Endothelial cell of umbilical vein (primary cell): ENCODE data around the gene CHID1. TPM values are rescaled to one million over a fixed set of nuclear protein-coding genes. Genes with fewer than 3 reads are reported as not detected.

Experiments
- BruUV-seq: library from RNA; stranded (reverse); fragments of 400-500 nt; replicated peaks from 2 replicates; lab custom pipeline; 2021; lab: Mats Ljungman, UMichigan
- CTCF ChIA-PET: fragments of 300-600, 350-600 bp; sonication (Branson Sonifier 250); formaldehyde crosslinking; loops from one replicate; lab custom pipeline; 2021; ENCODE audit warnings: antibody characterized with exemption, inconsistent platforms; lab: Charles Lee
- POLR2A ChIA-PET: fragments of 300-600, 350-600 bp; sonication (Branson Sonifier 250); formaldehyde crosslinking; loops from one replicate; lab custom pipeline; 2021; ENCODE audit warnings: antibody characterized with exemption, inconsistent platforms; lab: Charles Lee
- DNase-seq: peaks from one replicate; pipeline ENCODE4 v3.0.0-alpha.2; 2011; ENCODE audit warnings: low read depth, low spot score
- FAIRE-seq: peaks from 2 replicates; lab custom pipeline; 2011; peaks lifted over from hg19 to GRCh38; lab: Jason Lieb, UNC
- H2AFZ ChIP-seq: 2 replicates; pipeline ENCODE4 v1.6.0; 2012; ENCODE audit warnings: low read depth, low read length, control low read depth, inconsistent platforms
- H3K27ac ChIP-seq: 2 replicates; pipeline ENCODE4 v1.5.1; 2011; ENCODE audit warnings: low read depth, mild to moderate bottlenecking, control low read depth, low read length, moderate library complexity; ENCODE audit not compliant: insufficient read depth
- H3K27me3 ChIP-seq, 2 experiments: 2 replicates each; pipeline versions ENCODE4 v1.6.0 to v1.6.1; 2011; ENCODE audit warnings: low read length in 2 of 2, mixed read lengths in 1 of 2; ENCODE audit not compliant: control insufficient read depth in 2 of 2, insufficient read depth in 2 of 2
- H3K36me3 ChIP-seq, 2 experiments: 2 replicates in 1 of 2; 3 replicates in 1 of 2; pipeline ENCODE4 v1.5.1; 2011; ENCODE audit warnings: low read length in 2 of 2, mild to moderate bottlenecking in 1 of 2, moderate library complexity in 1 of 2; ENCODE audit not compliant: control insufficient read depth in 2 of 2, insufficient read depth in 2 of 2; ENCODE audit errors: extremely low read depth in 1 of 2
- H3K4me1 ChIP-seq: 3 replicates; pipeline ENCODE4 v1.5.1; 2011; ENCODE audit warnings: mild to moderate bottlenecking, low read length; ENCODE audit not compliant: control insufficient read depth, insufficient read depth; ENCODE audit errors: extremely low read depth
- H3K4me2 ChIP-seq: 2 replicates; pipeline ENCODE4 v1.6.1; 2011; ENCODE audit warnings: low read length, control low read depth, mixed read lengths; ENCODE audit not compliant: insufficient read depth
- H3K4me3 ChIP-seq, 3 experiments: fragments of 200-600 bp in 1 of 3; sonication (generic), shearing (Covaris generic) in 1 of 3; replicated peaks in 1 of 3; 2 replicates each; pipeline ENCODE4 v1.5.1; 2011 to 2016; ENCODE audit warnings: control low read depth in 3 of 3, low read length in 3 of 3, mild to moderate bottlenecking in 2 of 3, inconsistent platforms in 1 of 3, low read depth in 1 of 3, moderate library complexity in 1 of 3; ENCODE audit not compliant: insufficient read depth in 1 of 3
- H3K79me2 ChIP-seq: 2 replicates; pipeline ENCODE4 v1.6.0; 2012; ENCODE audit warnings: low read length, inconsistent platforms; ENCODE audit not compliant: control insufficient read depth, insufficient read depth
- H3K9ac ChIP-seq: replicated peaks from 2 replicates; pipeline ENCODE3; 2011; ENCODE audit warnings: low read length, control low read depth; ENCODE audit not compliant: insufficient read depth; ENCODE audit errors: extremely low read depth
- H3K9me1 ChIP-seq: replicated peaks from 3 replicates; pipeline ENCODE4 v1.6.0; 2011; ENCODE audit warnings: mild to moderate bottlenecking, low read length; ENCODE audit not compliant: control insufficient read depth, insufficient read depth; ENCODE audit errors: extremely low read depth
- H3K9me3 ChIP-seq: replicated peaks from 2 replicates; pipeline ENCODE4 v1.5.1; 2012; ENCODE audit warnings: low read length, inconsistent platforms; ENCODE audit not compliant: control insufficient read depth, insufficient read depth
- H4K20me1 ChIP-seq: replicated peaks from 2 replicates; pipeline ENCODE3; 2011; ENCODE audit warnings: mild to moderate bottlenecking, low read length; ENCODE audit not compliant: control insufficient read depth, insufficient read depth; ENCODE audit errors: extremely low read depth
- CTCF ChIP-seq, 2 donors: IDR thresholded peaks; 1 replicate in 1 of 2; 2 replicates in 1 of 2; pipeline ENCODE4 v1.5.1; 2011; ENCODE audit warnings: low read length in 2 of 2, mild to moderate bottlenecking in 2 of 2, moderate library complexity in 2 of 2, control low read depth in 1 of 2, inconsistent platforms in 1 of 2, low read depth in 1 of 2; ENCODE audit not compliant: insufficient read depth in 1 of 2; ENCODE audit errors: extremely low read depth in 1 of 2
- EZH2 ChIP-seq: IDR thresholded peaks from 2 replicates; pipeline ENCODE4 v1.6.1; 2012; ENCODE audit warnings: borderline replicate concordance, low read depth, mild to moderate bottlenecking, moderate library complexity, low read length, inconsistent platforms; ENCODE audit not compliant: severe bottlenecking
- FOS ChIP-seq: IDR thresholded peaks from 2 replicates; pipeline ENCODE4 v1.6.1; 2011; ENCODE audit warnings: mild to moderate bottlenecking, low read length, moderate library complexity, borderline replicate concordance; ENCODE audit not compliant: insufficient read depth
- GATA2 ChIP-seq: IDR thresholded peaks from 2 replicates; pipeline ENCODE4 v1.7.0; 2011; ENCODE audit warnings: low read depth, mild to moderate bottlenecking, moderate library complexity, mixed read lengths, low read length; ENCODE audit not compliant: insufficient read length, insufficient read depth
- JUN ChIP-seq: IDR thresholded peaks from 2 replicates; pipeline ENCODE4 v1.6.1; 2011; ENCODE audit warnings: borderline replicate concordance, low read depth; ENCODE audit not compliant: insufficient read length, insufficient read depth
- MYC ChIP-seq: IDR thresholded peaks from one replicate; pipeline ENCODE4 v1.6.1; 2011; ENCODE audit warnings: mild to moderate bottlenecking, low read depth, low read length
- POLR2A ChIP-seq: IDR thresholded peaks from 2 replicates; pipeline ENCODE4 v1.6.1; 2012; ENCODE audit warnings: low read depth, mild to moderate bottlenecking, control low read depth, low read length
- POLR2AphosphoS5 ChIP-seq: IDR thresholded peaks from 2 replicates; pipeline ENCODE4 v1.6.1; 2012; ENCODE audit warnings: low read depth, mild to moderate bottlenecking, control low read depth, low read length, moderate library complexity; ENCODE audit not compliant: insufficient read depth
- dilution Hi-C: fragments of 300-500 bp; cut with MboI; formaldehyde crosslinking; loops from one replicate; pipeline ENCODE4 v1.15.0; 2019; ENCODE audit warnings: low sequenced_read_pairs; ENCODE audit not compliant: extremely low pct_ligation_motif_present
- intact Hi-C: fragments of 100-400 bp; cut with micrococcal nuclease; formaldehyde crosslinking; loops from one replicate; pipeline ENCODE4 v1.10.0; 2022
- polyA plus RNA-seq, 4 experiments: library from polyadenylated mRNA; depleted of rRNA in 3 of 4; stranded (reverse) in 3 of 4; unstranded in 1 of 4; fragments of >200 nt; gene quantifications; 2 replicates each; pipeline versions ENCODE4 v1.2.1 to v1.2.3, GENCODE V29; 2011 to 2012; ENCODE audit warnings: missing spikeins in 1 of 4
- total RNA-seq: library from RNA; stranded (reverse); gene quantifications from 2 replicates; pipeline ENCODE4 v1.2.3, GENCODE V29; 2021
- TF ChIP-seq, protein P1 (sequence below): IDR thresholded peaks from 2 replicates; pipeline ENCODE4 v1.6.1; 2011; ENCODE audit not compliant: insufficient read depth, insufficient read length

CHID1 gene
- total and polyA plus RNA-seq, 2 donors (not counting 3 experiments of a cell fraction or from before 2014, with no cell fraction given): 89.8 to 107 TPM

GRCh38 chr11:901452-902061, 9.1 kb downstream of the CHID1 start:
- H3K9me3 ChIP-seq: no peaks in the 10 kb centered on the region
- DNase-seq (no peak), FAIRE-seq (no peak)
- dilution Hi-C loops: no loop called here
- no TSS peak for BruUV-seq
- H3K79me2 ChIP-seq: no peaks in the 10 kb centered on the region
- H3K27me3 ChIP-seq: no peaks in the 10 kb centered on the region
- H4K20me1 ChIP-seq: no peaks in the 10 kb centered on the region
- CTCF ChIA-PET: no interaction called here
- TF ChIP-seq EZH2 (no peak), JUN (no peak), GATA2 (no peak), FOS (no peak)
- H2AFZ ChIP-seq: no peak overlapping the region
- H3K36me3 ChIP-seq: peaks cover 12 to 41% of the 10 kb centered on the region in 2 experiments
- H3K4me1 ChIP-seq: no peaks in the 10 kb centered on the region
- POLR2A ChIA-PET: no interaction called here
- H3K9me1 ChIP-seq: no peaks in the 10 kb centered on the region
- no peak overlapping the region for H3K9ac ChIP-seq
- intact Hi-C loops: no loop called here
- no peak overlapping the region for H3K27ac ChIP-seq
- H3K4me3 ChIP-seq: no peak overlapping the region
- no peak overlapping the region for H3K4me2 ChIP-seq

GRCh38 chr11:900545-900944, 10.1 kb downstream of the CHID1 start:
- H3K4me3 ChIP-seq: no peak overlapping the region
- no peaks in the 10 kb centered on the region for H3K9me1 ChIP-seq
- no peaks in the 10 kb centered on the region for H3K27me3 ChIP-seq
- ChIA-PET CTCF (interaction anchor here (2.1 kb wide), 1 partner anchor 151 kb away, joined by 8 read pairs; no protein-coding TSS in a partner anchor), POLR2A (no interaction called here)
- DNase-seq (no peak), FAIRE-seq (no peak)
- H3K9me3 ChIP-seq: no peaks in the 10 kb centered on the region
- H3K4me2 ChIP-seq: no peak overlapping the region
- H3K4me1 ChIP-seq: no peaks in the 10 kb centered on the region
- TF ChIP-seq POLR2A (no peak), MYC (no peak), JUN (no peak), GATA2 (no peak), EZH2 (no peak), CTCF (IDR thresholded peaks at IDR 0.05; ENCODE audit: extremely low read depth in 1 of 2, insufficient read depth in 1 of 2, low read depth in 1 of 2, low read length in 2 of 2) (no peak), POLR2AphosphoS5 (no peak), FOS (no peak)
- TF ChIP-seq, protein P1, sequence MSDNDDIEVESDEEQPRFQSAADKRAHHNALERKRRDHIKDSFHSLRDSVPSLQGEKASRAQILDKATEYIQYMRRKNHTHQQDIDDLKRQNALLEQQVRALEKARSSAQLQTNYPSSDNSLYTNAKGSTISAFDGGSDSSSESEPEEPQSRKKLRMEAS: no peak
- H3K79me2 ChIP-seq: no peaks in the 10 kb centered on the region
- no peaks in the 10 kb centered on the region for H4K20me1 ChIP-seq
- peaks cover 12 to 41% of the 10 kb centered on the region in 2 experiments for H3K36me3 ChIP-seq
- H3K9ac ChIP-seq: no peak overlapping the region
- intact Hi-C loops: no loop called here
- no peak overlapping the region for H2AFZ ChIP-seq
- no TSS peak for BruUV-seq
- dilution Hi-C loops: no loop called here
- H3K27ac ChIP-seq: no peak overlapping the region
